GM18519 (cell line): ENCODE data around the gene PRKN.

Experiments used
- ATAC-seq: cut with Tn5 transposase; IDR thresholded peaks from one replicate; pipeline ENCODE4 v1.9.1; 2021; ENCODE audit warnings: mild to moderate bottlenecking, moderate library complexity; ENCODE audit not compliant: unreplicated experiment, low FRiP score

Gene PRKN

GRCh38 chr6:161548713-161549296, 1178.8 kb downstream of the PRKN start:
- ATAC-seq, result no peak

GRCh38 chr6:161547617-161548016, 1179.9 kb downstream of the PRKN start:
- ATAC-seq, result no peak

GRCh38 chr6:161546632-161547031, 1180.9 kb downstream of the PRKN start:
- ATAC-seq, result no peak

- ATAC-seq, result no peak
Observed at GRCh38 chr6:161545741-161546140, 1181.8 kb downstream of the PRKN start.

- no peak for ATAC-seq
Observed at GRCh38 chr6:161544801-161545480, 1182.6 kb downstream of the PRKN start.

- ATAC-seq, result peak; percentile 92
Observed at GRCh38 chr6:161543684-161544309, 1183.8 kb downstream of the PRKN start.

- ATAC-seq, result no peak
Observed at GRCh38 chr6:161542346-161542980, 1185.1 kb downstream of the PRKN start.

GRCh38 chr6:161540532-161540931, 1187.0 kb downstream of the PRKN start:
- no peak for ATAC-seq

GRCh38 chr6:161536224-161536630, 1191.3 kb downstream of the PRKN start:
- ATAC-seq, result no peak

GRCh38 chr6:161534264-161534873, 1193.2 kb downstream of the PRKN start:
- ATAC-seq, result no peak

- no peak for ATAC-seq
Observed at GRCh38 chr6:161533266-161533665, 1194.3 kb downstream of the PRKN start.

GRCh38 chr6:161532536-161532935, 1195.0 kb downstream of the PRKN start:
- no peak for ATAC-seq

- no peak for ATAC-seq
Observed at GRCh38 chr6:161526794-161527193, 1200.8 kb downstream of the PRKN start.

GRCh38 chr6:161523362-161523761, 1204.2 kb downstream of the PRKN start:
- ATAC-seq, result no peak

- ATAC-seq, result no peak
Observed at GRCh38 chr6:161522276-161522675, 1205.3 kb downstream of the PRKN start.

- ATAC-seq, result no peak
Observed at GRCh38 chr6:161511447-161512095, 1216.0 kb downstream of the PRKN start.

GRCh38 chr6:161508341-161508740, 1219.2 kb downstream of the PRKN start:
- ATAC-seq, result no peak

GRCh38 chr6:161507375-161507774, 1220.2 kb downstream of the PRKN start:
- ATAC-seq, result no peak

- no peak for ATAC-seq
Observed at GRCh38 chr6:161503570-161503969, 1224.0 kb downstream of the PRKN start.

GRCh38 chr6:161498881-161499280, 1228.7 kb downstream of the PRKN start:
- no peak for ATAC-seq

GRCh38 chr6:161498359-161498758, 1229.2 kb downstream of the PRKN start:
- no peak for ATAC-seq
